ENCODE results near the gene ACSM4. TPM values are rescaled to one million over a fixed set of nuclear protein-coding genes. Genes with fewer than 3 reads are reported as not detected.

Gene ACSM4, protein sequence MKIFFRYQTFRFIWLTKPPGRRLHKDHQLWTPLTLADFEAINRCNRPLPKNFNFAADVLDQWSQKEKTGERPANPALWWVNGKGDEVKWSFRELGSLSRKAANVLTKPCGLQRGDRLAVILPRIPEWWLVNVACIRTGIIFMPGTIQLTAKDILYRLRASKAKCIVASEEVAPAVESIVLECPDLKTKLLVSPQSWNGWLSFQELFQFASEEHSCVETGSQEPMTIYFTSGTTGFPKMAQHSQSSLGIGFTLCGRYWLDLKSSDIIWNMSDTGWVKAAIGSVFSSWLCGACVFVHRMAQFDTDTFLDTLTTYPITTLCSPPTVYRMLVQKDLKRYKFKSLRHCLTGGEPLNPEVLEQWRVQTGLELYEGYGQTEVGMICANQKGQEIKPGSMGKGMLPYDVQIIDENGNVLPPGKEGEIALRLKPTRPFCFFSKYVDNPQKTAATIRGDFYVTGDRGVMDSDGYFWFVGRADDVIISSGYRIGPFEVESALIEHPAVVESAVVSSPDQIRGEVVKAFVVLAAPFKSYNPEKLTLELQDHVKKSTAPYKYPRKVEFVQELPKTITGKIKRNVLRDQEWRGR
- total RNA-seq (not detected), polyA plus RNA-seq (ENCODE audit: insufficient read length in 6 of 6) (under 1 TPM in 1 of 6 donors, not detected in 5; 0.15 TPM)
- long read RNA-seq, donor 1 = 0 reads
- long read RNA-seq, donor 2 = 0 reads
- long read RNA-seq, donor 3 = 0 reads
- long read RNA-seq, donor 4 = 0 reads
- long read RNA-seq, donor 5 = 0 reads
- long read RNA-seq, donor 6 = 0 reads
- long read RNA-seq, donor 7 = 0 reads
- long read RNA-seq, donor 8 = 0 reads
- long read RNA-seq, donor 9 = 0 reads
- long read RNA-seq, donor 10 = 0 reads
- long read RNA-seq, donor 11 = 0 reads
- long read RNA-seq, donor 12 = 0 reads

- no peaks in the 10 kb centered on the region for H3K36me3 ChIP-seq
- H3K4me1 ChIP-seq = no peaks in the 10 kb centered on the region
- H3K9me3 ChIP-seq = no peaks in the 10 kb centered on the region
- no peak within 1 kb of the TSS for H3K4me3 ChIP-seq
- H3K27ac ChIP-seq = no peak within 1 kb of the TSS
- ATAC-seq (no peak), DNase-seq (no peak)
- intact Hi-C loops (cut with DNase I) = no loop called here
- H3K27me3 ChIP-seq = peaks cover 0 to 4% of the 10 kb centered on the region in 2 donors
- TF ChIP-seq CTCF (IDR thresholded peaks at IDR 0.05) = no peak
Observed at GRCh38 chr12:7303772-7304171, at the start of gene ACSM4. TSS of gene ACSM4 (plus strand) at chr12:7304072. CDS start at chr12:7304332, 260 bp downstream.

DNA sequence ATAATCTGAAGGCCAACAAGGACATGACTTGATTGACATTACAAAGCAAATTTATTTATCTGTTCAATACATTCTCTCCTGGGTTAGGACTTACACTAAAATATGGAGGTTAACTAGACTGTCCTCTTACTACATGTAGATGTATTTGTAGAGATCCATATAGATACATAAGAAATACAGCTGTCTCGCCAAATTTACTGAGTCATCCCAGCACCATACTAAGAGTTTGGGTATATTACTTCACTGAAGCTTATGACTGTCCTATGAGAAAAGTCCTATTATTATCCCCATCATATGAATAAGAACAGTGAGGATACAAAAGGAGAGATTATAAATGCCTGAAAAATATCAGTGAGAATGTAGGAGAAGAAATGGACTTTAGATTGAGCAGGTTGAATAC lies 44.8 kb upstream of the ACSM4 start:
- TF ChIP-seq CTCF (IDR thresholded peaks at IDR 0.05) = no peak
- intact Hi-C loops (cut with DNase I) = no loop called here
- ATAC-seq (no peak), DNase-seq (no peak)
- no peaks in the 10 kb centered on the region for H3K4me1 ChIP-seq
- H3K27ac ChIP-seq = no peak overlapping the region
- no peaks in the 10 kb centered on the region for H3K9me3 ChIP-seq
- no peaks in the 10 kb centered on the region for H3K27me3 ChIP-seq
- H3K36me3 ChIP-seq = no peaks in the 10 kb centered on the region
- H3K4me3 ChIP-seq = no peak overlapping the region

DNA sequence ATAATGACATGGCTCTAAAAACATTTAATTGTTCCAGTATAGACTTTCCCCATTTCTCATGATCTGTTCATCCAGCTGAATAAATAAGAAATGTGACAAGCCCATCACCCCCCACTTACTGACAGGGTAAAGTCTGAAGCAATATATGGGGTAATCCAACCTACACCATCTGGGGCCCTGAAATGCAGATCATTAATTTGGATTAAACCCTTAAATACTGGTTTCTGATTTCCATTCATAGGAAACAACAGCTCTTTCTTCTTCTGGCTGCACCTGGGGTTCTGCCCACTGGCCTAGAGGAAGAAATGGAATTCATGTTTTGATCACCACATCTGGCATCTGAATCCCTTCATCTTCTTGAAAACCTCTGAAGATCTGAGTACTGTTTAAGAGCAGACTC lies 39.3 kb upstream of the ACSM4 start:
- Histone ChIP-seq H3K27me3 (peaks cover 0 to 1% of the 10 kb centered on the region in 2 donors), H3K36me3 (no peaks in the 10 kb centered on the region), H3K27ac (no peak overlapping the region), H3K4me3 (no peak overlapping the region), H3K9me3 (no peaks in the 10 kb centered on the region), H3K4me1 (no peaks in the 10 kb centered on the region)
- intact Hi-C loops (cut with DNase I) = no loop called here
- TF ChIP-seq CTCF (IDR thresholded peaks at IDR 0.05) = no peak
- ATAC-seq = no peak
- DNase-seq = no peak

- H3K9me3 ChIP-seq = no peaks in the 10 kb centered on the region
- peaks cover 0 to 7% of the 10 kb centered on the region in 2 donors for H3K27me3 ChIP-seq
- H3K27ac ChIP-seq = no peak overlapping the region
- H3K4me3 ChIP-seq = no peak overlapping the region
- TF ChIP-seq CTCF (IDR thresholded peaks at IDR 0.05) = no peak
- DNase-seq (no peak), ATAC-seq (no peak)
- H3K36me3 ChIP-seq = no peaks in the 10 kb centered on the region
- no peaks in the 10 kb centered on the region for H3K4me1 ChIP-seq
- intact Hi-C loops (cut with DNase I) = no loop called here
Observed at GRCh38 chr12:7265251-7265650, 38.6 kb upstream of the ACSM4 start.

DNA sequence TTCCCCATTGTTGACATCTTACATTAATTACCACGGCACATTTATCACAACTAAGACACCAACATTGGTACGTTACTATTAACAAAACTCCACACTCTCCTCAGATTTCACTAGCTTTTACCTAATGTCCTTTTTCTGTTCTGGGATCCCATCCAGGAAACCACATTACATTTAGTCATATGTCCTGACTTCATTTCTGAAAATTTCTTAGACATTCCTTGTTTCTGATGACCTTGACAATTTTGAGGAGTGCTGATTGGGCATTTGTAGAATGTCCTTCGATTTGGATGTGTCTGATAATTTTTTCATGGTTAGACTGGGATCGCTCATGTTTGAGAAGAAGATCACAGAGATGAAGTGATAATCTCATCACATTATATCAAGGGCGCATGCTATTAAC lies 34.6 kb upstream of the ACSM4 start:
- peaks cover 0 to 7% of the 10 kb centered on the region in 2 donors for H3K27me3 ChIP-seq
- no peak for TF ChIP-seq CTCF (IDR thresholded peaks at IDR 0.05)
- ATAC-seq (no peak), DNase-seq (no peak)
- H3K36me3 ChIP-seq = no peaks in the 10 kb centered on the region
- intact Hi-C loops (cut with DNase I) = no loop called here
- no peaks in the 10 kb centered on the region for H3K9me3 ChIP-seq
- H3K27ac ChIP-seq = no peak overlapping the region
- H3K4me3 ChIP-seq = no peak overlapping the region
- no peaks in the 10 kb centered on the region for H3K4me1 ChIP-seq
